ENCODE measurements around the gene NMNAT3. TPM values are rescaled to one million over a fixed set of nuclear protein-coding genes. Genes with fewer than 3 reads are reported as not detected.

NMNAT3 gene
- 10 to 100 TPM in 1 of 3 donors, 1 to 10 TPM in 2; 9.0 to 11.4 (median 9.3) TPM for polyA plus RNA-seq (ENCODE audit: insufficient read length in 3 of 3)
- long read RNA-seq, donor 1: 0 reads
- long read RNA-seq, donor 2, partial matches to known transcripts: 0 of 1 reads
- long read RNA-seq, donor 2, other reads (novel, unspliced or antisense): 0 of 1 reads
- long read RNA-seq, donor 3, partial matches to known transcripts: 0 of 1 reads
- long read RNA-seq, donor 3, other reads (novel, unspliced or antisense): 0 of 1 reads
- long read RNA-seq, donor 4, partial matches to known transcripts: 0 of 1 reads
- long read RNA-seq, donor 4, other reads (novel, unspliced or antisense): 0 of 1 reads
- long read RNA-seq, donor 5: 0 reads
- long read RNA-seq, donor 6, partial matches to known transcripts: 0 of 2 reads
- long read RNA-seq, donor 6, other reads (novel, unspliced or antisense): 0 of 2 reads
- long read RNA-seq, donor 7, partial matches to known transcripts: 0 of 1 reads
- long read RNA-seq, donor 7, other reads (novel, unspliced or antisense): 0 of 1 reads
- long read RNA-seq, donor 8, partial matches to known transcripts: 7 of 11 reads
- long read RNA-seq, donor 8, other reads (novel, unspliced or antisense): 0 of 11 reads
- long read RNA-seq, donor 9, partial matches to known transcripts: 5 of 5 reads
- long read RNA-seq, donor 9, other reads (novel, unspliced or antisense): 0 of 5 reads
- long read RNA-seq, donor 10, partial matches to known transcripts: 0 of 2 reads
- long read RNA-seq, donor 10, other reads (novel, unspliced or antisense): 0 of 2 reads
- long read RNA-seq, donor 11, partial matches to known transcripts: 0 of 1 reads
- long read RNA-seq, donor 11, other reads (novel, unspliced or antisense): 0 of 1 reads
- long read RNA-seq, donor 12: 0 reads
- long read RNA-seq, donor 13, partial matches to known transcripts: 0 of 5 reads
- long read RNA-seq, donor 13, other reads (novel, unspliced or antisense): 0 of 5 reads
- long read RNA-seq, donor 14, partial matches to known transcripts: 0 of 1 reads
- long read RNA-seq, donor 14, other reads (novel, unspliced or antisense): 0 of 1 reads
- long read RNA-seq, donor 15, partial matches to known transcripts: 0 of 2 reads
- long read RNA-seq, donor 15, other reads (novel, unspliced or antisense): 0 of 2 reads
- long read RNA-seq, donor 16, partial matches to known transcripts: 0 of 2 reads
- long read RNA-seq, donor 16, other reads (novel, unspliced or antisense): 0 of 2 reads

DNA sequence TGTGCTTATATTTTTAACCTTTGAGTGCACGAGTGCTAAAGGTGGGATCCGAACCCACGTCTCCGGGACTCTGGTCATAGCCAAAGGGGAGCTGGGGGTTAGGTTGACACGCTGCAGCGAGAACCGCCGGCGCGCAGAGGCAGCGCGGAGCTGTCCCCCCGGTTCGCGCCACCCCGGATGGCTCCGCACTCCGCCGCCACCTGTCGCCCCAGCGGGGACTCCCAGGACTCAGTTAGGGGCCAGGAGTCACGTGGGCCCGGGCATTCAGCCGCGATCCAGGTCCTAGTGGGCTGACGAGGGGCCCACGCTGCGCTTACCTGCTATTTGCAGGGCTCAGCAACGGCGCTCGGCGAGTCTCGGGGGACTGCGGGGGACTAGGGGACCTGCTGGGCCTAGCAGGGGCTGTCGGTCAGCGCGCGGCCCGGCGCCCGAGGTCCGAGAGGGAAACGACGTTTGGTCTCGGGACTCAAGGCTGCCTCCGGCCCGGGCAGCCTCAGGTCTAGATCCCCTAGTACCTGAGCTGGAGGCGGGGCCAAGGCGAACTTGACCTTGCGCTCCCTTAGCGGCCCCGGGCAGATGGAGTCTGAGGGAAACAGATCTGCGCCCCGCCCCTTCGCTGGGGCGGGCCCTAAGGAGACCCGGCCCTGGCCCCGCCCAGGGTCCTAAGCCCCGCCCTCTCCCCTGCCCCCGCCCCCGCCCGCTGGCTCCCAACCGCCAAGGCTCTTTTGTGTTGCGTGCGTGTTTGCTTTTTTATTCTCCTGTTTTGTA is at the start of gene NMNAT3:
Gene NMNAT3 (minus strand): TSS at position 585 of the 768 bp plus-strand sequence. CDS start 50,248 bp downstream, outside the sequence.
- DNase-seq (ENCODE audit: extremely low read depth in 1 of 11, low read depth in 9 of 11, low spot score in 4 of 11): peak; percentile 46 to 82 (median 69)

DNA sequence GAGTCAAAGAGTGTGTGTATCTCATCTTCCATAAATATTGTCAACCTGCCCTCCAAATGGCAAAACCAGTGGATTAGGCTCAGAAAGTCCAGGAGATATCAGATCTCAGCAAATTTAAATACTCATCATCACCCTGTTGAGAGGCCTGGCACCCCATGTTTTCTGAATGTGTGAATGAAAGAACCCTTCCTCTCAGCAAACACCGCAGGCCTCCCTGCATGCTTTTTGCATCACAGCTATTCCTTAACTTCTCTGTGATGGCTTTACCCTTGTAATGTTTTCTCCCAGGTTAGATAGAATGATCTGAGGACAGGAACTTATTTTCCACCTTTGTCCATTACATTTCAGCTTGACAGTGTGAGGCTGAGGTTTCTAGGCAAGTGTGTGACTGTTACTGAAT is 43.6 kb upstream of the NMNAT3 start:
- DNase-seq (ENCODE audit: extremely low read depth in 1 of 11, low read depth in 9 of 11, low spot score in 4 of 11): no peak

GRCh38 chr3:139718415-139718814 is 40.6 kb upstream of the NMNAT3 start:
- peak in 8 of 11 donors; percentile 15 to 41 (median 26) for DNase-seq (ENCODE audit: extremely low read depth in 1 of 11, low read depth in 9 of 11, low spot score in 4 of 11)

DNA sequence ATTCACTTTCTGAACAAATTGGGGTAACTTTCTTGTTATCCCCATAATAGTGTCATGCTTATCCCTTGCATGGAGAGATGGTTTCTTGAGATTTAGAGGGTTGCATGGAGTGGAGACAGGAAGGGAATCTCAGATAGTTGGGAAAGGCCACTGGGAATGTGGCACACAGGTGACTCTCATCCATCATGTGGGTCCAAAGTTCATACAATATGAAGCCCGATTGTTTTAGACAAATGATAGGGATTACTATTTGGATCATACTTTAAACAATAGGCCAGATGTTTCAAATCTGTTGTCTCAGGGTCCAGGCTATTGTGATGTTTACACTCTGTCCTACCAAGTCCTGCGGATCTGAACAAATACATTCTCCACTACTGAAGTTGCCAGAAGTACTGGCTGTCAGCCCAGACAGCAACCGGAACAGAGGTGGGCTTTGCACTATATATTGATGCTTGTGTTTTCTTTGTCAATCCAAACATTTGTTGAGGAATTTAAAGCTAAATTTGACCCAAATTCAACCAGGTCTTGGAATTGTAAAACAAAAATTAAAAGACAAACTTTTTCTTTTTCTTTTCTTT is 39.2 kb upstream of the NMNAT3 start:
- no peak for DNase-seq (ENCODE audit: extremely low read depth in 1 of 11, low read depth in 9 of 11, low spot score in 4 of 11)

- DNase-seq (ENCODE audit: extremely low read depth in 1 of 11, low read depth in 9 of 11, low spot score in 4 of 11): no peak
Observed at GRCh38 chr3:139715743-139716360, 38.1 kb upstream of the NMNAT3 start.

DNA sequence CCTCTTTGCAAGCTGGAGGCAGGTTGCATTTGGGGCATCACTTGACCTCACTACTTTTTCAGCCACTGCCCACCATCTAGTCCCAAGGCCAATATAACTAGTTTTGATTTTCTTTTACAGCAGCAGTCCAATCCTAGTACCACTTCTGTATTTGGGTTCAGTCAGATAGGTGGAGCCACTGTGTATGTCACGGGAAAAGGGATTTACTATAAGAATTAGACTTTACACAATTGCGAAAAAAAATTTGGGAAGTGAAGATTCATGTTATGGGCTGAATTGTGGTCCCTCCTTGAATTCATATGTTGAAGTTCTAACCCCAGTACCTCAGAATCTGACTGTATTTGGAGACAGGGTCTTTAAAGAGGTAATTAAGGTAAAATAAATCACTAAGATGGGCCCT is 37.4 kb upstream of the NMNAT3 start:
- no peak for DNase-seq (ENCODE audit: extremely low read depth in 1 of 11, low read depth in 9 of 11, low spot score in 4 of 11)

- peak in 1 of 11 donors; percentile 14 for DNase-seq (ENCODE audit: extremely low read depth in 1 of 11, low read depth in 9 of 11, low spot score in 4 of 11)
Observed at GRCh38 chr3:139710212-139710611, 32.4 kb upstream of the NMNAT3 start.

DNA sequence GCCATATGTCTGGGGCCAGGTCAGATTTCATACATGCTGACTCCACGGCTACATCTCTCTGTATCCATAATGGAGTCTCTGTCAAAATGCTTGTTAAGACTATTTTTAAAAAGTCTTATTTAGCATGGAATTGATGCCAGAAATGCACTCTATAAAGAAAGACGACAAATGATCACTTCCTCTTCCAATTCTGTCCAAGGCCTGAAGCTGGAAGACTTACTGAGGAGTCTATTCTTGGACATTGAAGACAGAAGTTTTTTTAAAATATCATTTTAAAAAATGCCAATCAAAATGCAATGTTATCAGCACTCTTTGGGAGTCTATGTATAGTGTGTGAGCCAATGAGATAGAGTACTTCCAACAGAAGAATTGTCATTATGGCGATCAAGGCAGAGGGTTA is 27.9 kb upstream of the NMNAT3 start:
- DNase-seq (ENCODE audit: extremely low read depth in 1 of 11, low read depth in 9 of 11, low spot score in 4 of 11): no peak

DNA sequence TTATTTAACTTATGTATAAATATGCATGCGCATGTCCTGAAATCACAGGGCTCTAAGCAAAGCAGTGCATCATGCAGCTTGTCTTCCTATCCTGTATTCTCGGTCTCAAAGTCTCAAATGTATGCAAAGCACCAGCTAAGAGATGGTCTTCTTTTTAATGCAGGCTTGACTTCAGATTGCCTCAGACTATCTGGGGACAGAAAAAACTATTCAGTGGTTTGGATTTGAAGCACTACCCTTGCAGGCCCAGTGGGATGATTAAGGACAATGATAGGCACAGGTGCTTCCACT is 18.5 kb upstream of the NMNAT3 start:
- DNase-seq (ENCODE audit: extremely low read depth in 1 of 11, low read depth in 9 of 11, low spot score in 4 of 11): no peak

DNA sequence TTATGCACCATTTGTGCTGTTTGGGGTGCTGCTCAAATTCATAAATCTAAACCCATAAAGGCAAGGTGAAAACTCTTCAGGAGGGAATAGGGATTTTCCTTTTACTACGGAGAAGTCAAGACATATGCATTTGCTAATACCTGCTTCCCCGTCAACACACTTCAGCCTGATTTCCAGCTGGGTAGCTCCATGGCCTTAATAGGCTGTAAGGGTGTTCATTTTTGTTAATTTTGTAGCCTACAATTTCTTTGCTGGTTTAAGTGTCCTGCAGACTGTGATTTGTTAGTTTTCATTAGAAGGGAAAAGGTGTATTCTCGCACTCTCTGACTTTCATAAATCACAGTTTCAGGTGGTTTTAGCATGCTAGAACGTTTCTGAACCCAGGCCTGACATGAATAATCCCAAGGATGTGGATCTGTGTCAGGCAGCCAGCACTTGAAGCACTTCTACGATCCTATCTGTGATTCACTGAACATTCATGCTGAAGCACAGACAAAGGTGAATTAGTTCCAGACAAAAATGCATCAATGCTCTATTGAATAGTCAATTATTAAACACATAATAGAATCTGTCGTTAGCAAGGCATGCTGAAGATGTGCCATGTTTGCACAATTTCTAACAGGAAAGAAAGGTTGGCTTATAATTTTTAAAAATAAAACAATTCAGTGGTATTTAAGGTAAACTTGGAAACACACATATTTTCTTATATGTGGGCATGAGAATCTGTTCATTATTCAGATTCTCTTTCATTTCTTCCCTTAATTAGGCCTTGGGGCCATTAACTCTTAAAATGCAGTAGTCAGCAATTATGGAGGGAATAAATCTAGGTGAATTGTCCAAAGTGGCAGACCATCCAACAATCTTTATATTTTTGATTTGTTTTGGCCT is 17.9 kb upstream of the NMNAT3 start:
- no peak for DNase-seq (ENCODE audit: extremely low read depth in 1 of 11, low read depth in 9 of 11, low spot score in 4 of 11)

DNA sequence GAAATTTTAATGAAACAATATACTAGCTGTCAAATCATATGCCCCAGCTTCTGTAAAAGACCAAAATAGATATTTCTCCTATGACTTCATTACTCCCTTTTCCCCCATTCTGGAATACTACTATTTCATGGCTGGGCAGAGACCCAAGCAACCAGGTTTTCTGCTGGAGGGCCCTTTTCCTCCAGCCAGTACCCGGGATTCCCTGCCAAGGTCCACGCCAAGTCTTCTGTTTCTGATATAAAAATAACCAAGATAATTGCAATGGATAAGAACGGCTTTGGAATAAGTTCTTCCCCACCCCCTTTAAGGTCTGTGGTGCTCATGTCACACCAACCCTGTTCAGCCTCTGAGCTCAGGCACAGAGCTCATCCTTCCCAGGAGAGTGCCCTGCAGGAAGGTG is 17.2 kb upstream of the NMNAT3 start:
- no peak for DNase-seq (ENCODE audit: extremely low read depth in 1 of 11, low read depth in 9 of 11, low spot score in 4 of 11)

DNA sequence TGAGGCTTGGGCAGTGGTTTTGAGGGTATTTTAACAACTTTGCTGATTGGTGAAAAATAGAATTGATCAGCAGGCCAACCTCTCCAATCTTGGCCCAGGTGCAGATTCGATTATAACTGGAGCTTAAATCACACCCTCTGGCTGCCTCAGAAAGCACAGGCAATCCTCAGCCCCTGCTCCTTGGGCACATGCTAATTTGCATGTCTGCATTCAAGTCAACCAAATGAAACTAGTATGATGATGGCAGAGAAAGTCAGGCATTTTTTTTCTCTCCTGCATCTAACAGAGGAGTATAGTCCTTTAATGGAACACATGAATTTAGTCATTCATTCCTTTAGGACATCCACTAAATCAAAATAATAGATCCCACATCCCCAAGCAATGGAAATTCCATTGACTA is 16.8 kb upstream of the NMNAT3 start:
- no peak for DNase-seq (ENCODE audit: extremely low read depth in 1 of 11, low read depth in 9 of 11, low spot score in 4 of 11)

DNA sequence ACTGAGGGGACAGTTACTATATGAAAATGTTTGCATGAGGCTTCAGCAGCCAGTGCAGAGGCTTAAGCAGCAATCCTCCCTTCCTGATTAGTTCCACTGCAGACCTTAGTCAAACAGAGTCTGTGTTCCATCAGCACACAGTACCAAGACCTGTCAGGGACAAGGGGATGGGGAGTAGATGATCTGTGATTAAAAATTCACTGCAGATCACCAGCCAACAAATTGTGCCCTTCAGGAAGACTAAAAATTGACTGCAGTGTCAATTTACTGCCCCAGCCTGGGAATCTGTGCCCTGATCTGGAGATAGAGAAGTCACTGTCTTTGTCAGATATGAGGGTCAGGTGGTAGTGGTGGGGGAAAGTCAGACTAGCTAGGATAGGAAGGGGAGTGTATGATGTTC is 13.8 kb upstream of the NMNAT3 start:
- no peak for DNase-seq (ENCODE audit: extremely low read depth in 1 of 11, low read depth in 9 of 11, low spot score in 4 of 11)

- no peak for DNase-seq (ENCODE audit: extremely low read depth in 1 of 11, low read depth in 9 of 11, low spot score in 4 of 11)
Observed at GRCh38 chr3:139689708-139690228, 12.0 kb upstream of the NMNAT3 start.

- no peak for DNase-seq (ENCODE audit: extremely low read depth in 1 of 11, low read depth in 9 of 11, low spot score in 4 of 11)
Observed at GRCh38 chr3:139689122-139689521, 11.3 kb upstream of the NMNAT3 start.

DNA sequence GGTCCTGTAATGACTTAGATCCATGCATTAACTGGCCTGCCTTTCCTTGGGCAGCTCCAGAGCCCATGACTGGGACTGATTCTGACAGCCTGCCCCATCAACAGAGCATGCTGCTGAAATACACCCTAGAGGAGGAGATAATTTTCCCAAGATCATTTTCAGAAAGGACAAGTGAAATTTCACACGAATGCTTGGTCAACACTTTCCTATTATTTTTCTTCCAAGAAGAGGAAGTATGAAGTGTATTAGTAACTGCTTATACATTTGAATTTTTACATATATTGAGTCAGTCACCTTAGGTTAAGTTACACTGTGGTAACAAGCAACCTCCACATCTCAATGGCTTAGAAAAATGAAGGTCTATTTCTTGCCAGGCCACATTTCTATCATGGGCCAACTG is 9.7 kb upstream of the NMNAT3 start:
- DNase-seq (ENCODE audit: extremely low read depth in 1 of 11, low read depth in 9 of 11, low spot score in 4 of 11): no peak

DNA sequence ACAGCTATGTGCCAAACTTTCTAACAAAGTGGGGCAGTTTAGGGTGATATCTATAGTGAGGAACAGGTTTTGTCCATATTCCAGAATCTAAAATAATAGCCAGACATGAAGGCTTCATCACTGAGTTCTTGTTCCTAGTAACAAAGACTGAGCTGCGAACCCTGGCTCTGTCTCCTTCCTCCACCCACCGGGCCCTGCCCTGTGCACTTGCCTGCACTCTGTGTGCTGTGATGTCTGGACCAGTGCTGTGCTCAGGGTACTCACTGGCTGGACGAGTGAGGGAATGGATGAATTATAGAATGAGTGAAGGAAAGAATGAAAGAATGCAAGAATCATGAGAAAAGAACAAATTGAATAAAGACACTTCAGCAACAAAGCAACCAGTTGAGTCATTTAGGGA is 8.9 kb upstream of the NMNAT3 start:
- no peak for DNase-seq (ENCODE audit: extremely low read depth in 1 of 11, low read depth in 9 of 11, low spot score in 4 of 11)
